ENCODE results near the gene CES2. TPM values are rescaled to one million over a fixed set of nuclear protein-coding genes. Genes with fewer than 3 reads are reported as not detected.

The CES2 gene
- total and polyA plus RNA-seq, 4 donors, result 22.9 to 50.2 (median 41.8) TPM

- Histone ChIP-seq H3K27me3 (ENCODE audit: control insufficient read depth, insufficient read depth, low read length) (peaks cover 41% of the 10 kb centered on the region), H3K4me3 (ENCODE audit: low read depth, low read length) (peak overlapping the region; percentile 49), H3K36me3 (ENCODE audit: control insufficient read depth, insufficient read depth, low read length) (peaks cover 12% of the 10 kb centered on the region), H3K9me3 (ENCODE audit: control insufficient read depth, insufficient read depth, low read length) (no peaks in the 10 kb centered on the region), H3K27ac (ENCODE audit: low read depth, low read length) (no peak overlapping the region), H3K4me1 (ENCODE audit: control insufficient read depth, insufficient read depth, low read length) (peaks cover 19% of the 10 kb centered on the region)
- DNase-seq (ENCODE audit: low read depth in 4 of 6, low spot score in 6 of 6), result peak in 1 of 6 donors; percentile 16
- WGBS (ENCODE audit: insufficient coverage), result 2% methylated on average over 40 of the region's 44 CpGs
Observed at GRCh38 chr16:66948134-66948836, 13.0 kb downstream of the CES2 start.

GRCh38 chr16:66948837-66949225, 13.5 kb downstream of the CES2 start:
- no peaks in the 10 kb centered on the region for H3K9me3 ChIP-seq (ENCODE audit: control insufficient read depth, insufficient read depth, low read length)
- no peak for DNase-seq (ENCODE audit: low read depth in 4 of 6, low spot score in 6 of 6)
- H3K27ac ChIP-seq (ENCODE audit: low read depth, low read length), result no peak overlapping the region
- peak overlapping the region; percentile 49 for H3K4me3 ChIP-seq (ENCODE audit: low read depth, low read length)
- peaks cover 41% of the 10 kb centered on the region for H3K27me3 ChIP-seq (ENCODE audit: control insufficient read depth, insufficient read depth, low read length)
- H3K36me3 ChIP-seq (ENCODE audit: control insufficient read depth, insufficient read depth, low read length), result peaks cover 7% of the 10 kb centered on the region
- WGBS (ENCODE audit: insufficient coverage), result 9% methylated on average over 18 of the region's 21 CpGs
- H3K4me1 ChIP-seq (ENCODE audit: control insufficient read depth, insufficient read depth, low read length), result peaks cover 19% of the 10 kb centered on the region

GRCh38 chr16:66949472-66949871, 14.2 kb downstream of the CES2 start:
- Histone ChIP-seq H3K9me3 (ENCODE audit: control insufficient read depth, insufficient read depth, low read length) (no peaks in the 10 kb centered on the region), H3K36me3 (ENCODE audit: control insufficient read depth, insufficient read depth, low read length) (peaks cover 3% of the 10 kb centered on the region), H3K4me1 (ENCODE audit: control insufficient read depth, insufficient read depth, low read length) (peaks cover 19% of the 10 kb centered on the region), H3K27ac (ENCODE audit: low read depth, low read length) (no peak overlapping the region), H3K27me3 (ENCODE audit: control insufficient read depth, insufficient read depth, low read length) (peaks cover 41% of the 10 kb centered on the region), H3K4me3 (ENCODE audit: low read depth, low read length) (no peak overlapping the region)
- 68% methylated on average over 5 of the region's 6 CpGs for WGBS (ENCODE audit: insufficient coverage)
- no peak for DNase-seq (ENCODE audit: low read depth in 4 of 6, low spot score in 6 of 6)

GRCh38 chr16:66950437-66950836, 15.1 kb downstream of the CES2 start:
- Histone ChIP-seq H3K36me3 (ENCODE audit: control insufficient read depth, insufficient read depth, low read length) (no peaks in the 10 kb centered on the region), H3K27ac (ENCODE audit: low read depth, low read length) (no peak overlapping the region), H3K4me1 (ENCODE audit: control insufficient read depth, insufficient read depth, low read length) (peaks cover 19% of the 10 kb centered on the region), H3K4me3 (ENCODE audit: low read depth, low read length) (no peak overlapping the region), H3K27me3 (ENCODE audit: control insufficient read depth, insufficient read depth, low read length) (peaks cover 41% of the 10 kb centered on the region), H3K9me3 (ENCODE audit: control insufficient read depth, insufficient read depth, low read length) (no peaks in the 10 kb centered on the region)
- DNase-seq (ENCODE audit: low read depth in 4 of 6, low spot score in 6 of 6), result no peak
- WGBS (ENCODE audit: insufficient coverage), result no CpG with 5 or more reads among the region's 2 CpGs

- no peak overlapping the region for H3K27ac ChIP-seq (ENCODE audit: low read depth, low read length)
- H3K4me3 ChIP-seq (ENCODE audit: low read depth, low read length), result no peak overlapping the region
- no peaks in the 10 kb centered on the region for H3K36me3 ChIP-seq (ENCODE audit: control insufficient read depth, insufficient read depth, low read length)
- H3K4me1 ChIP-seq (ENCODE audit: control insufficient read depth, insufficient read depth, low read length), result peaks cover 19% of the 10 kb centered on the region
- no CpG with 5 or more reads among the region's 4 CpGs for WGBS (ENCODE audit: insufficient coverage)
- H3K27me3 ChIP-seq (ENCODE audit: control insufficient read depth, insufficient read depth, low read length), result peaks cover 41% of the 10 kb centered on the region
- no peaks in the 10 kb centered on the region for H3K9me3 ChIP-seq (ENCODE audit: control insufficient read depth, insufficient read depth, low read length)
- no peak for DNase-seq (ENCODE audit: low read depth in 4 of 6, low spot score in 6 of 6)
Observed at GRCh38 chr16:66950971-66951790, 15.9 kb downstream of the CES2 start.

GRCh38 chr16:66952430-66953110, 17.3 kb downstream of the CES2 start:
- no peaks in the 10 kb centered on the region for H3K36me3 ChIP-seq (ENCODE audit: control insufficient read depth, insufficient read depth, low read length)
- no peak for DNase-seq (ENCODE audit: low read depth in 4 of 6, low spot score in 6 of 6)
- H3K4me1 ChIP-seq (ENCODE audit: control insufficient read depth, insufficient read depth, low read length), result peaks cover 17% of the 10 kb centered on the region
- H3K9me3 ChIP-seq (ENCODE audit: control insufficient read depth, insufficient read depth, low read length), result no peaks in the 10 kb centered on the region
- peaks cover 41% of the 10 kb centered on the region for H3K27me3 ChIP-seq (ENCODE audit: control insufficient read depth, insufficient read depth, low read length)
- no peak overlapping the region for H3K4me3 ChIP-seq (ENCODE audit: low read depth, low read length)
- 88% methylated on average over 4 of the region's 7 CpGs for WGBS (ENCODE audit: insufficient coverage)
- H3K27ac ChIP-seq (ENCODE audit: low read depth, low read length), result no peak overlapping the region

- Histone ChIP-seq H3K36me3 (ENCODE audit: control insufficient read depth, insufficient read depth, low read length) (no peaks in the 10 kb centered on the region), H3K4me1 (ENCODE audit: control insufficient read depth, insufficient read depth, low read length) (peaks cover 8% of the 10 kb centered on the region), H3K27ac (ENCODE audit: low read depth, low read length) (no peak overlapping the region), H3K27me3 (ENCODE audit: control insufficient read depth, insufficient read depth, low read length) (peaks cover 35% of the 10 kb centered on the region), H3K9me3 (ENCODE audit: control insufficient read depth, insufficient read depth, low read length) (no peaks in the 10 kb centered on the region), H3K4me3 (ENCODE audit: low read depth, low read length) (no peak overlapping the region)
- DNase-seq (ENCODE audit: low read depth in 4 of 6, low spot score in 6 of 6), result no peak
- WGBS (ENCODE audit: insufficient coverage), result 79% methylated on average over 10 of the region's 10 CpGs
Observed at GRCh38 chr16:66953462-66954096, 18.3 kb downstream of the CES2 start.

- peak in 5 of 6 donors; percentile 62 to 95 (median 78) for DNase-seq (ENCODE audit: low read depth in 4 of 6, low spot score in 6 of 6)
- H3K27me3 ChIP-seq (ENCODE audit: control insufficient read depth, insufficient read depth, low read length), result peaks cover 29% of the 10 kb centered on the region
- no peak overlapping the region for H3K4me3 ChIP-seq (ENCODE audit: low read depth, low read length)
- H3K36me3 ChIP-seq (ENCODE audit: control insufficient read depth, insufficient read depth, low read length), result no peaks in the 10 kb centered on the region
- H3K4me1 ChIP-seq (ENCODE audit: control insufficient read depth, insufficient read depth, low read length), result peaks cover 2% of the 10 kb centered on the region
- 0% methylated on average over 1 of the region's 8 CpGs for WGBS (ENCODE audit: insufficient coverage)
- H3K27ac ChIP-seq (ENCODE audit: low read depth, low read length), result no peak overlapping the region
- H3K9me3 ChIP-seq (ENCODE audit: control insufficient read depth, insufficient read depth, low read length), result no peaks in the 10 kb centered on the region
Observed at GRCh38 chr16:66954097-66954659, 18.9 kb downstream of the CES2 start.
